NT2/D1 (cell line): Measurements from ENCODE around the gene FAM107A.

Experiments used
- YY1 ChIP-seq: IDR thresholded peaks from 2 replicates; pipeline ENCODE4 v1.6.1; 2011; ENCODE audit not compliant: insufficient read length, insufficient read depth
- ZNF274 ChIP-seq: IDR thresholded peaks from 2 replicates; pipeline ENCODE4 v1.6.1; 2011; ENCODE audit warnings: mild to moderate bottlenecking, low read depth, low read length

- TF ChIP-seq ZNF274 (no peak), YY1 (no peak)
These were observed 55.1 kb downstream of the FAM107A start for GRCh38 chr3:58521917-58522631.
